H1 (cell line): ENCODE results near the gene PLA2G4F. TPM values are rescaled to one million over a fixed set of nuclear protein-coding genes. Genes with fewer than 3 reads are reported as not detected.

ENCODE experiments used
- CTCF ChIA-PET: fragments of 300-600 bp; sonication (Branson Sonifier 250); formaldehyde crosslinking; loops from one replicate; lab custom pipeline; 2021; ENCODE audit not compliant: partially characterized antibody; lab: Charles Lee
- POLR2A ChIA-PET: fragments of 300-600 bp; sonication (Branson Sonifier 250); formaldehyde crosslinking; loops from one replicate; lab custom pipeline; 2021; ENCODE audit warnings: inconsistent platforms; ENCODE audit not compliant: partially characterized antibody; lab: Charles Lee
- DNase-seq, 2 experiments: peaks; one replicate each; pipeline versions ENCODE4 v3.0.0 to v3.0.0-alpha.2; 2010 to 2022; ENCODE audit warnings: low spot score in 2 of 2, low read depth in 1 of 2, mixed read lengths in 1 of 2
- FAIRE-seq: peaks from 2 replicates; lab custom pipeline; 2011; peaks lifted over from hg19 to GRCh38; lab: Jason Lieb, UNC
- H2AFZ ChIP-seq: 2 replicates; pipeline ENCODE4 v1.8.1; 2012; ENCODE audit warnings: low read length, inconsistent platforms
- H2AK5ac ChIP-seq: 2 replicates; pipeline ENCODE4 v1.6.1; 2013; ENCODE audit warnings: low read depth, low read length
- H2BK120ac ChIP-seq: replicated peaks from 2 replicates; pipeline ENCODE3; 2013; ENCODE audit warnings: low read depth, low read length, inconsistent platforms
- H2BK12ac ChIP-seq: 2 replicates; pipeline ENCODE4 v1.6.1; 2013; ENCODE audit warnings: low read depth, low read length
- H2BK15ac ChIP-seq: 2 replicates; pipeline ENCODE4 v1.6.1; 2013; ENCODE audit warnings: low read length
- H2BK20ac ChIP-seq: 2 replicates; pipeline ENCODE4 v1.6.1; 2013; ENCODE audit warnings: low read length
- H2BK5ac ChIP-seq: 2 replicates; pipeline ENCODE4 v1.6.1; 2013; ENCODE audit warnings: low read depth, low read length
- H3K14ac ChIP-seq: 2 replicates; pipeline ENCODE4 v1.6.1; 2013; ENCODE audit warnings: inconsistent platforms; ENCODE audit not compliant: insufficient read length
- H3K18ac ChIP-seq: 2 replicates; pipeline ENCODE4 v1.6.1; 2013; ENCODE audit warnings: low read length; ENCODE audit errors: extremely low read depth
- H3K23ac ChIP-seq: 2 replicates; pipeline ENCODE4 v1.6.1; 2013; ENCODE audit warnings: inconsistent platforms; ENCODE audit not compliant: insufficient read length
- H3K23me2 ChIP-seq: 2 replicates; pipeline ENCODE4 v1.6.1; 2013; ENCODE audit warnings: low read depth, low read length
- H3K27ac ChIP-seq: 2 replicates; pipeline ENCODE4 v1.6.1; 2011; ENCODE audit warnings: low read depth, low read length, inconsistent platforms
- H3K27me3 ChIP-seq, 4 experiments: replicated peaks in 1 of 4; 1 replicate in 1 of 4; 2 replicates in 3 of 4; pipeline versions ENCODE4 v1.6.1 to v1.8.1; 2011 to 2013; ENCODE audit warnings: low read length in 3 of 4, mild to moderate bottlenecking in 3 of 4, inconsistent platforms in 2 of 4, mixed read lengths in 2 of 4, moderate library complexity in 1 of 4; ENCODE audit not compliant: control insufficient read depth in 3 of 4, insufficient read depth in 3 of 4; ENCODE audit errors: extremely low read depth in 1 of 4
- H3K36me3 ChIP-seq, 4 experiments: 2 replicates each; pipeline versions ENCODE4 v1.6.1 to v1.8.1; 2011 to 2013; ENCODE audit warnings: mild to moderate bottlenecking in 4 of 4, low read length in 3 of 4, moderate library complexity in 2 of 4, control low read depth in 1 of 4, inconsistent platforms in 1 of 4; ENCODE audit not compliant: insufficient read depth in 4 of 4, control insufficient read depth in 2 of 4
- H3K4ac ChIP-seq: replicated peaks from 2 replicates; pipeline ENCODE3; 2013; ENCODE audit warnings: low read length, low read depth, mixed read lengths, inconsistent platforms; ENCODE audit not compliant: insufficient read length
- H3K4me1 ChIP-seq, 4 experiments: replicated peaks in 1 of 4; 1 replicate in 1 of 4; 2 replicates in 3 of 4; pipeline versions ENCODE4 v1.6.1 to v1.8.1; 2011 to 2013; ENCODE audit warnings: low read length in 3 of 4, inconsistent platforms in 2 of 4, mixed read lengths in 1 of 4; ENCODE audit not compliant: insufficient read depth in 4 of 4, control insufficient read depth in 3 of 4
- H3K4me2 ChIP-seq, 2 experiments: 2 replicates each; pipeline versions ENCODE4 v1.6.1 to v1.8.1; 2011 to 2013; ENCODE audit warnings: low read depth in 2 of 2, low read length in 2 of 2, control low read depth in 1 of 2, inconsistent platforms in 1 of 2, mild to moderate bottlenecking in 1 of 2; ENCODE audit not compliant: insufficient read depth in 1 of 2
- H3K4me3 ChIP-seq, 4 experiments: fragments of 200-600, 300-600 bp in 1 of 4; sonication (generic), shearing (Covaris generic), sonication (Bioruptor Twin) in 1 of 4; 2 replicates each; pipeline versions ENCODE4 v1.5.1 to v1.8.1; 2011 to 2016; ENCODE audit warnings: low read length in 4 of 4, low read depth in 3 of 4, control low read depth in 2 of 4, inconsistent platforms in 2 of 4, mild to moderate bottlenecking in 2 of 4, mixed read lengths in 1 of 4, moderate library complexity in 1 of 4; ENCODE audit not compliant: insufficient read depth in 2 of 4; ENCODE audit errors: extremely low read depth in 1 of 4
- H3K56ac ChIP-seq: replicated peaks from 2 replicates; pipeline ENCODE3; 2013; ENCODE audit warnings: low read depth, mild to moderate bottlenecking, mixed read lengths, low read length, inconsistent platforms; ENCODE audit not compliant: insufficient read length
- H3K79me1 ChIP-seq: 2 replicates; pipeline ENCODE4 v1.6.1; 2013; ENCODE audit warnings: low read depth, low read length, control low read depth
- H3K79me2 ChIP-seq, 2 experiments: 2 replicates each; pipeline versions ENCODE4 v1.6.1 to v1.8.1; 2012 to 2013; ENCODE audit warnings: low read length in 2 of 2, mild to moderate bottlenecking in 2 of 2, inconsistent platforms in 1 of 2; ENCODE audit not compliant: insufficient read depth in 2 of 2, control insufficient read depth in 1 of 2
- H3K9ac ChIP-seq, 4 experiments: replicated peaks in 1 of 4; 1 replicate in 1 of 4; 2 replicates in 3 of 4; pipeline versions ENCODE4 v1.6.1 to v1.8.1; 2011 to 2013; ENCODE audit warnings: low read depth in 3 of 4, low read length in 3 of 4, control low read depth in 2 of 4, mild to moderate bottlenecking in 2 of 4, moderate library complexity in 2 of 4, inconsistent platforms in 1 of 4; ENCODE audit errors: extremely low read depth in 1 of 4
- H3K9me3 ChIP-seq, 2 experiments: 2 replicates each; pipeline versions ENCODE4 v1.6.1 to v1.8.1; 2012 to 2013; ENCODE audit warnings: mild to moderate bottlenecking in 2 of 2, moderate library complexity in 2 of 2, control low read depth in 1 of 2, inconsistent platforms in 1 of 2, low read depth in 1 of 2, low read length in 1 of 2, mixed read lengths in 1 of 2; ENCODE audit not compliant: insufficient read depth in 2 of 2
- H4K20me1 ChIP-seq, 2 experiments: replicated peaks in 1 of 2; 2 replicates each; pipeline versions ENCODE3 to v1.8.1; 2011 to 2013; ENCODE audit warnings: inconsistent platforms in 2 of 2, low read length in 2 of 2, mild to moderate bottlenecking in 1 of 2; ENCODE audit not compliant: insufficient read depth in 2 of 2, control insufficient read depth in 1 of 2
- H4K5ac ChIP-seq: 2 replicates; pipeline ENCODE4 v1.6.1; 2013; ENCODE audit warnings: low read length, low read depth, mixed read lengths, inconsistent platforms; ENCODE audit not compliant: insufficient read length
- H4K8ac ChIP-seq: 2 replicates; pipeline ENCODE4 v1.8.0; 2013; ENCODE audit warnings: mild to moderate bottlenecking, moderate library complexity, low read length, inconsistent platforms; ENCODE audit not compliant: insufficient read depth; ENCODE audit errors: extremely low read depth
- H4K91ac ChIP-seq: replicated peaks from 2 replicates; pipeline ENCODE3; 2013; ENCODE audit warnings: low read length, mixed read lengths, inconsistent platforms; ENCODE audit not compliant: insufficient read length
- BCL11A ChIP-seq, 2 experiments: IDR thresholded peaks; one replicate each; pipeline ENCODE4 v1.6.1; 2011; ENCODE audit warnings: low read depth in 2 of 2, low read length in 2 of 2, mild to moderate bottlenecking in 2 of 2
- CBX5 ChIP-seq: fragments of 300-800, 300-1000 bp; sonication (generic); IDR thresholded peaks from 2 replicates; pipeline ENCODE4 v1.7.1; 2016; ENCODE audit warnings: antibody characterized with exemption, low read length, low read depth
- CTCF ChIP-seq, 3 experiments: IDR thresholded peaks; 1 replicate in 2 of 3; 2 replicates in 1 of 3; pipeline versions ENCODE4 v1.5.1 to v1.6.1; 2011; ENCODE audit warnings: low read length in 3 of 3, mild to moderate bottlenecking in 3 of 3, inconsistent platforms in 2 of 3, low read depth in 1 of 3, moderate library complexity in 1 of 3; ENCODE audit not compliant: insufficient read depth in 1 of 3; ENCODE audit errors: control extremely low read depth in 1 of 3
- JUND ChIP-seq: IDR thresholded peaks from 2 replicates; pipeline ENCODE4 v1.6.1; 2011; ENCODE audit warnings: mild to moderate bottlenecking, improper control_type of control experiment, low read length
- MAX ChIP-seq: IDR thresholded peaks from 2 replicates; pipeline ENCODE4 v1.6.1; 2012; ENCODE audit warnings: inconsistent platforms
- NANOG ChIP-seq: IDR thresholded peaks from 2 replicates; pipeline ENCODE4 v1.6.1; 2011; ENCODE audit warnings: low read length, low read depth, mild to moderate bottlenecking, inconsistent platforms; ENCODE audit not compliant: insufficient read depth, poor library complexity, severe bottlenecking
- RAD21 ChIP-seq, 2 experiments: IDR thresholded peaks in 1 of 2; conservative IDR thresholded peaks in 1 of 2; 2 replicates each; pipeline ENCODE4 v1.6.1; 2011; ENCODE audit warnings: low read depth in 2 of 2, low read length in 2 of 2, improper control_type of control experiment in 1 of 2, inconsistent platforms in 1 of 2, mild to moderate bottlenecking in 1 of 2, moderate library complexity in 1 of 2
- TAF7 ChIP-seq: optimal IDR thresholded peaks from 2 replicates; pipeline ENCODE3; 2011; ENCODE audit warnings: low read depth, mild to moderate bottlenecking, inconsistent platforms, low read length, moderate library complexity, borderline replicate concordance
- WGBS, 2 experiments: shearing (Covaris generic) in 1 of 2; methylation state at CpG; one replicate each; pipeline versions ENCODE4 v1.1.6 to v1.1.7; 2013 to 2015; ENCODE audit warnings: low lambda C conversion rate in 2 of 2, mixed read lengths in 2 of 2, inconsistent platforms in 1 of 2, low coverage in 1 of 2, missing lambda C conversion rate in 1 of 2; ENCODE audit not compliant: insufficient replicate concordance in 2 of 2, insufficient coverage in 1 of 2, insufficient read length in 1 of 2; ENCODE audit errors: extremely low coverage in 1 of 2, missing lambda C conversion rate in 1 of 2; 5-methylcytosine and 5-hydroxymethylcytosine counted together
- polyA plus RNA-seq, 7 experiments: library from polyadenylated mRNA; depleted of rRNA in 3 of 7; stranded (reverse) in 5 of 7; unstranded in 2 of 7; fragments of >200 nt in 5 of 7; fragments of 200-250 nt in 2 of 7; gene quantifications; 1 replicate in 5 of 7; 2 replicates in 1 of 7; 4 replicates in 1 of 7; pipeline versions ENCODE4 v1.2.1 to v1.2.3, GENCODE V29; 2011 to 2013; ENCODE audit warnings: missing spikeins in 2 of 7, mixed read lengths in 2 of 7
- total RNA-seq: library from RNA; stranded (reverse); fragmentation: NEBNext Ultra II Directional; extraction: Animal tissue kit (Norgen Biotek cat#: 25700); gene quantifications from 2 replicates; pipeline ENCODE4 v1.2.1, GENCODE V29; 2021

The PLA2G4F gene
- total and polyA plus RNA-seq, 2 of the 8 experiments (the other 6 are each of a cell fraction or from before 2014, with no cell fraction given): not detected

DNA sequence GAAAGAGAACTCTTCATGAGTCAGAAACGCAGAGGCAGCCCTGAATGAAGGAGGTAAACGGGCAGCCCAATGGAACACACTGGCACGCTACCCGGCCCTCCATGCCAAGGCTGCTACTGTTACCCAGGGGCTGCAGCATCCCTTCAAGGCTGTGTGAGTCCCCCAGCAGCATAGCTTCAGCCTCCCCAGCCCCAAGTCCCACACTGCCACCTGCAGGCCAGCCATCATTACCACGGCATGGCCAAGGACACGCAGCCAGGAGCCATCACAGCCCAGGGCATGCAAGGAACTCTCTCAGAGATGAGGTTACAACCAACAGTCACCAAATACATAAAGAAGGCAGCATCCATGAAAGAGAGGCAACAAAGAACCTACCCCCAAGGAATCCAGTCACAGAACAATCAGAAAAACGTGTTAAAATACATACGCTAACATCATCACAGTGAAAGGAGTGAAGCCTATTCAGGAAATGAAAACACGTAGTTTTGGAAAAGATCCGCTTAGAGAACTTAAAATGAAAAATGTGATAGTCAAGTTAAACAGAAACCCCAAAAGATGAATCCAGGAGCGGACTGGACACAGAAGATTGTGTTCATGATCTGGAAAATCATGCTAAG lies 22.4 kb downstream of the PLA2G4F start:
- FAIRE-seq: peak; percentile 91
- TF ChIP-seq NANOG (no peak), TAF7 (no peak), BCL11A (IDR thresholded peaks at IDR 0.05; ENCODE audit: low read depth in 2 of 2, low read length in 2 of 2) (no peak), JUND (no peak), CTCF (IDR thresholded peaks at IDR 0.05; ENCODE audit: control extremely low read depth in 1 of 3, insufficient read depth in 1 of 3, low read depth in 1 of 3, low read length in 3 of 3) (peak; percentile 98 to 99 (median 99)), RAD21 (IDR thresholded peaks at IDR 0.05 in 1 of 2, conservative IDR thresholded peaks at IDR 0.05 in 1 of 2; ENCODE audit: low read depth in 2 of 2, low read length in 2 of 2) (peak; percentile 93 to 97), MAX (peak; percentile 82), CBX5 (no peak)

More for the DNA sequence above, 22.4 kb downstream of the PLA2G4F start:
- Histone ChIP-seq H3K4me1 (peaks cover 0 to 7% (median 4%) of the 10 kb centered on the region in 4 experiments; a peak in 3 of 7 replicates), H3K4me2 (no peak overlapping the region), H4K91ac (no peak overlapping the region), H3K9ac (no peak overlapping the region), H3K23ac (no peak overlapping the region), H4K20me1 (no peaks in the 10 kb centered on the region), H3K18ac (no peak overlapping the region), H3K27me3 (no peaks in the 10 kb centered on the region), H2BK12ac (no peak overlapping the region), H3K27ac (no peak overlapping the region), H4K8ac (no peak overlapping the region), H2BK120ac (no peak overlapping the region), H3K9me3 (0 out of 4 replicates have a peak, but pooled peaks cover 0 to 5% of the 10 kb centered on the region in 2 experiments), H2AK5ac (no peak overlapping the region), H3K79me2 (no peaks in the 10 kb centered on the region), H3K14ac (no peak overlapping the region), H2BK5ac (no peak overlapping the region), H3K56ac (no peak overlapping the region), H3K4ac (no peak overlapping the region), H3K36me3 (no peaks in the 10 kb centered on the region), H2AFZ (peak overlapping the region; percentile 84), H3K4me3 (no peak overlapping the region), H3K23me2 (no peaks in the 10 kb centered on the region), H4K5ac (no peak overlapping the region), H2BK20ac (no peak overlapping the region), H3K79me1 (no peaks in the 10 kb centered on the region), H2BK15ac (no peak overlapping the region)
- CTCF ChIA-PET: interaction anchor here (0.6 to 22.6 kb wide), 25 partner anchors 9 to 251 kb away, joined by 3 to 416 read pairs (median 4); partner anchors contain the start of genes PLA2G4D and PLA2G4F
- WGBS, 2 experiments: 67% methylated on average over 11 of the region's 11 CpGs; no CpG with 5 or more reads in 1 of the 2 experiments
- DNase-seq: peak; percentile 56 to 95
- POLR2A ChIA-PET: interaction anchor here (0.6 kb wide), 1 partner anchor 49 kb away, joined by 3 read pairs; no protein-coding TSS in a partner anchor
